Pancreas (tissue), 10 donors: Measurements from ENCODE around the gene OTULIN. TPM values are rescaled to one million over a fixed set of nuclear protein-coding genes. Genes with fewer than 3 reads are reported as not detected.

ENCODE experiments used
- ATAC-seq, 4 donors: fragments of 200-7000 bp; cut with Tn5 transposase; one replicate each; pipeline versions ENCODE4 v1.8.0 to v1.9.1; 2020; ENCODE audit warnings: mild to moderate bottlenecking in 4 of 4, moderate library complexity in 4 of 4
- DNase-seq, 6 donors: peaks; one replicate each; pipeline ENCODE4 v3.0.0-alpha.2; 2020
- FAIRE-seq: peaks from 2 replicates; lab custom pipeline; 2012; peaks lifted over from hg19 to GRCh38; lab: Jason Lieb, UNC
- H3K27ac ChIP-seq, 4 donors: fragments of 200-600 bp; sonication (generic); 1 replicate in 3 of 4; 2 replicates in 1 of 4; pipeline versions ENCODE4 v1.5.0 to v1.8.0; 2020
- H3K27me3 ChIP-seq, 4 donors: fragments of 200-600 bp; one replicate each; pipeline ENCODE4 v1.8.0; 2021
- H3K36me3 ChIP-seq, 3 donors: fragments of 200-600 bp; sonication (generic) in 1 of 3; one replicate each; pipeline versions ENCODE4 v1.5.0 to v1.8.0; 2020 to 2021
- H3K4me1 ChIP-seq, 3 donors: fragments of 200-600 bp; one replicate each; pipeline ENCODE4 v1.8.0; 2021
- H3K4me3 ChIP-seq, 4 donors: fragments of 200-600 bp; sonication (generic) in 2 of 4; one replicate each; pipeline versions ENCODE4 v1.5.0 to v1.8.0; 2020 to 2021
- H3K9me3 ChIP-seq, 4 donors: fragments of 200-600 bp; one replicate each; pipeline ENCODE4 v1.8.0; 2021
- CTCF ChIP-seq, 4 donors: fragments of 200-600 bp; sonication (generic) in 3 of 4; IDR thresholded peaks; one replicate each; pipeline versions ENCODE4 v1.5.0 to v1.8.0; 2021; ENCODE audit warnings: antibody characterized with exemption in 4 of 4
- WGBS, 2 donors: extraction: QIAGEN DNeasy Blood & Tissue Kit; methylation state at CpG; one replicate each; pipeline ENCODE4 v1.1.7; 2013; 5-methylcytosine and 5-hydroxymethylcytosine counted together
- intact Hi-C, 3 donors: fragments of 100-400 bp; cut with DNase I; formaldehyde crosslinking; loops; one replicate each; pipeline versions ENCODE4 v1.11.1 to v1.14.2; 2022
- polyA plus RNA-seq, 2 donors: library from polyadenylated mRNA; stranded (reverse); fragments of 200-250 nt; gene quantifications; one replicate each; pipeline ENCODE4 v1.2.3, GENCODE V29; 2013
- total RNA-seq, 6 donors: library from RNA; stranded (reverse); fragmentation: NEBNext Ultra II Directional in 4 of 6; extraction: Animal tissue kit (Norgen Biotek cat#: 25700) in 4 of 6; gene quantifications; one replicate each; pipeline versions ENCODE4 v1.2.1 to v1.2.4, GENCODE V29; 2021 to 2023
- donor health status: healthy with polysubstance abuse.
- donor health status: DM: no; HTN: no; CAD: no; lungs with moderate emphysema.
- donor health status: DM: no; HTN: no; CAD: no.
- donor health status: control.
- donor health status: control.
- donor health status: Bipolar disorder and iron deficiency.
- donor health status: DM: yes; HTN: yes; CAD: no.
- donor health status: DM: no; HTN: no; CAD: no.
- donor health status: DM: no; HTN: no; CAD: no.
- donor health status: DM: yes; HTN: yes; CAD: no.

OTULIN gene
- total and polyA plus RNA-seq, 8 donors, result 4.7 to 21.6 (median 11.5) TPM

- Histone ChIP-seq H3K4me3 (no peak overlapping the region), H3K36me3 (no peaks in the 10 kb centered on the region), H3K27ac (no peak overlapping the region), H3K9me3 (no peaks in the 10 kb centered on the region), H3K4me1 (no peaks in the 10 kb centered on the region), H3K27me3 (no peaks in the 10 kb centered on the region)
- 65 to 82% methylated on average over 2 of the region's 2 CpGs for WGBS, 2 donors
- no peak for TF ChIP-seq CTCF (IDR thresholded peaks at IDR 0.05)
- intact Hi-C loops, result no loop called here
- ATAC-seq (no peak), FAIRE-seq (no peak), DNase-seq (no peak)
Measured at GRCh38 chr5:14630671-14631070, 33.8 kb upstream of the OTULIN start.

GRCh38 chr5:14635656-14636055 lies 28.9 kb upstream of the OTULIN start:
- no peaks in the 10 kb centered on the region for H3K27me3 ChIP-seq
- H3K27ac ChIP-seq, result no peak overlapping the region
- no peaks in the 10 kb centered on the region for H3K4me1 ChIP-seq
- H3K4me3 ChIP-seq, result no peak overlapping the region
- WGBS, 2 donors, result 68 to 82% methylated on average over 2 of the region's 2 CpGs
- no peak for TF ChIP-seq CTCF (IDR thresholded peaks at IDR 0.05)
- no peaks in the 10 kb centered on the region for H3K9me3 ChIP-seq
- no peak for DNase-seq
- intact Hi-C loops, result no loop called here
- no peak for FAIRE-seq
- ATAC-seq, result no peak
- H3K36me3 ChIP-seq, result no peaks in the 10 kb centered on the region

- Histone ChIP-seq H3K36me3 (no peaks in the 10 kb centered on the region), H3K27me3 (no peaks in the 10 kb centered on the region), H3K4me1 (no peaks in the 10 kb centered on the region), H3K4me3 (no peak overlapping the region), H3K27ac (no peak overlapping the region), H3K9me3 (no peaks in the 10 kb centered on the region)
- DNase-seq (no peak), FAIRE-seq (no peak), ATAC-seq (no peak)
- 71 to 77% methylated on average over 10 of the region's 10 CpGs for WGBS, 2 donors
- TF ChIP-seq CTCF (IDR thresholded peaks at IDR 0.05), result no peak
- intact Hi-C loops, result loop anchor here in 1 of 3 donors (10.0 kb wide), 1 partner anchor 656 kb away; no protein-coding TSS in a partner anchor
Measured at GRCh38 chr5:14640765-14641164, 23.8 kb upstream of the OTULIN start.

GRCh38 chr5:14644623-14645237 lies 19.8 kb upstream of the OTULIN start:
- Histone ChIP-seq H3K4me1 (no peaks in the 10 kb centered on the region), H3K9me3 (no peaks in the 10 kb centered on the region), H3K27me3 (no peaks in the 10 kb centered on the region), H3K27ac (no peak overlapping the region), H3K4me3 (no peak overlapping the region), H3K36me3 (no peaks in the 10 kb centered on the region)
- intact Hi-C loops, result loop anchor here in 1 of 3 donors (10.0 kb wide), 1 partner anchor 660 kb away; no protein-coding TSS in a partner anchor
- FAIRE-seq (no peak), DNase-seq (no peak), ATAC-seq (no peak)
- 64 to 73% methylated on average over 1 of the region's 1 CpG for WGBS, 2 donors
- no peak for TF ChIP-seq CTCF (IDR thresholded peaks at IDR 0.05)

GRCh38 chr5:14650052-14650451 lies 14.5 kb upstream of the OTULIN start:
- WGBS, 2 donors, result 74 to 91% methylated on average over 3 of the region's 3 CpGs
- no peaks in the 10 kb centered on the region for H3K4me1 ChIP-seq
- H3K9me3 ChIP-seq, result no peaks in the 10 kb centered on the region
- H3K4me3 ChIP-seq, result no peak overlapping the region
- no peak overlapping the region for H3K27ac ChIP-seq
- H3K36me3 ChIP-seq, result no peaks in the 10 kb centered on the region
- H3K27me3 ChIP-seq, result no peaks in the 10 kb centered on the region
- intact Hi-C loops, result no loop called here
- DNase-seq (no peak), ATAC-seq (no peak), FAIRE-seq (no peak)
- no peak for TF ChIP-seq CTCF (IDR thresholded peaks at IDR 0.05)
